ENCODE measurements around the gene TEX13B.

DNA sequence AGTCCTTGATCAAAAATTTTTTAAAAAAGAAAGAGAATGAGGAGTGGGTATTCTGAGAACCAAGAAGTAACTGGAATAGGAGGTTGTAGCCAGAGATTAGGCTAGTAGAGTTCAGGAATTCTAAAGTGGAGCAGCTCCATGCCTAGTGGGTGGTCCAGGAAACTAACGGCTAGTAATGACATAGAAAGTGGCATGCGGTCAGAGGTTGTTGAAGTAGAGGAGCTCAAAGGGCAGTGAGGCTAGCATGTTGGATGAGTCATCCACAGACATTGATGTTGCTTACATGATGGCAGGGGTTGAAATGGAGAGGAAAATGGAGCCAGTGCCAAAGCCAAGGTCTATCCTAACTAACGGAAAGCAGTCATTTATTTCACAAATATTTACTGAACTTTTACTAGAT is 42.1 kb downstream of the TEX13B start:
- TF ChIP-seq CTCF (tag by site-specific recombination; IDR thresholded peaks at IDR 0.05), result no peak
- no peak for TF ChIP-seq ZNF274 (IDR thresholded peaks at IDR 0.05; ENCODE audit: low read length)
- no peak for TF ChIP-seq ZNF274 (tag by site-specific recombination; IDR thresholded peaks at IDR 0.05; ENCODE audit: borderline replicate concordance)

Measured in HEK293 (cell line).